GM19193 (cell line): ENCODE measurements around the gene ZNF563.

ENCODE experiments used
- POLR2A ChIP-seq: IDR thresholded peaks from 4 replicates; pipeline ENCODE4 v1.6.1; 2011; ENCODE audit not compliant: insufficient read depth, insufficient read length; ENCODE audit errors: extremely low read depth

The ZNF563 gene

GRCh38 chr19:12325690-12326089 is 7.7 kb downstream of the ZNF563 start:
- no peak for TF ChIP-seq POLR2A

DNA sequence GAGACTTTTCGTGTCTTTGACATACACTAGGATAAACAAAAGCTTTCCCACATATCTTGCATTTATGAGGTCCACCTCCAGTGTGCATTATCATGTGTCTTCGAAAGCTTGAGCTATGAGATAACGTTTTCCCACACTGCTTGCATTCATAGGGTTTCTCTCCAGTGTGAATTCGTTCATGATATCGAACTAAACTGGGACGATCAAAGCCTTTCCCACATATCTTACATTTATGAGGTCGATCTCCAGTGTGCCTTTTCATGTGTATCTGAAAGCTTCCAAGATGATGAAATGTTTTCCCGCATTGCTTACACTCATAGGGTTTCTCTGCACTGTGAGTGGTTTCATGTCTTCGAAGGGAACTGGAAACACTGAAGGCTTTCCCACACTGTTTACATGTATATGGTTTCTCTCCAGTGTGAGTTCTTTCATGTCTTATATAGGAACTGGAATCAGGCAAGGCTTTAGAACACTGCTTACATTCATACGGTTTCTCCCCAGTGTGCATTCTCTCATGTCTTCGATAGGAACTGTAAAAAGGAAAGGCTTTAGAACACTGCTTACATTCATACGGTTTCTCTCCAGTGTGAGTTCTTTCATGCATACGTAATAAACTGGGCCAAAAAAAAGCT is 14.5 kb downstream of the ZNF563 start:
- TF ChIP-seq POLR2A = no peak

- TF ChIP-seq POLR2A = no peak
Observed at GRCh38 chr19:12314553-12314952, 18.9 kb downstream of the ZNF563 start.

GRCh38 chr19:12295191-12295590 is 38.2 kb downstream of the ZNF563 start:
- TF ChIP-seq POLR2A = no peak

- peak; percentile 76 for TF ChIP-seq POLR2A
Observed at GRCh38 chr19:12294249-12295158, 38.9 kb downstream of the ZNF563 start, which contains the start of gene ZNF44. Gene ZNF44, minus strand, starts transcription at chr19:12294883. Its CDS starts 189 bp downstream, at chr19:12294694.

DNA sequence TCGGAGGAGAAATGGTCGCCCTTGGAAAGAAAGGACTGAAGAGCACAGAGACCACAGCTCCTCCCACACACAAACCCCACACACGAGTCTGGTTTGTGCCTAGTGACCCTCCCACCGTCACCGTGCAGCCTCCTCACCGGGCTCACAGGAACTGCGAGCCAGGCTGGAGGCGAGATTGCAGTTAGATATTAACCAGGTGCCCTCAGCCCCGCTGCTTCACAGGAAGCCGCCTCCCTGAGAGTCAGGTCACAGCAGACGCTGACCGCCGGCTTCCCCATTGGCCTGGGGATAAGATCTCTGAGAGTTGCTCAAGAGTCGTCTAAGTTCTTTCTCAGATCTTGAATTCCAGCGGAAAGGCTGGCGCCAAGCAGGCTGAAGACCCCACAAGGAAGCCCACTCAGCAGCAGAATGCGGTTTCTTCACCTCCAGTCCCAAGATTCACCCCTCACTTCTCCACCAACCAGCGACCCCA is 39.6 kb downstream of the ZNF563 start:
- peak; percentile 70 for TF ChIP-seq POLR2A

GRCh38 chr19:12289790-12290065 is 43.7 kb downstream of the ZNF563 start:
- no peak for TF ChIP-seq POLR2A

GRCh38 chr19:12287958-12288500 is 45.4 kb downstream of the ZNF563 start:
- TF ChIP-seq POLR2A = no peak

GRCh38 chr19:12284631-12285030 is 48.8 kb downstream of the ZNF563 start:
- no peak for TF ChIP-seq POLR2A

GRCh38 chr19:12284226-12284625 is 49.2 kb downstream of the ZNF563 start:
- TF ChIP-seq POLR2A = no peak

DNA sequence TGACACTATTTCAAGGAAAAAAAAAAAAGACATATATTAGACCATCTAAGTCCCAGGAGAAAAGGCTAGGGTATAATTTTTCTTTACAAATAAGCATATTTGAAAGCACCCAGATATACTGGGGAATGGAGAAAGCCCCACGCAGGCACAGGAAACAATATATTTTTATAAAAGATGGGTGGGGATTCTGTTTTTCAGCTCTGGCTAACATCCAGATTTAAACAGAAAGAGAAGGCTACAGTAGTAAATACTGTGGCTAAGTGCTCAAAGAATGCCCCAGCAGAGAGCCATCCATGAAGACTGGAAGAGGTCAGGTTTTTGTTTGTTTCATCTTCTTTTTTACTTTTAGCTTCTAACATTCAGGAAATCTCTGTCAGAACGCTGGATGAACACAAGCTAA is 54.7 kb downstream of the ZNF563 start:
- TF ChIP-seq POLR2A = no peak

DNA sequence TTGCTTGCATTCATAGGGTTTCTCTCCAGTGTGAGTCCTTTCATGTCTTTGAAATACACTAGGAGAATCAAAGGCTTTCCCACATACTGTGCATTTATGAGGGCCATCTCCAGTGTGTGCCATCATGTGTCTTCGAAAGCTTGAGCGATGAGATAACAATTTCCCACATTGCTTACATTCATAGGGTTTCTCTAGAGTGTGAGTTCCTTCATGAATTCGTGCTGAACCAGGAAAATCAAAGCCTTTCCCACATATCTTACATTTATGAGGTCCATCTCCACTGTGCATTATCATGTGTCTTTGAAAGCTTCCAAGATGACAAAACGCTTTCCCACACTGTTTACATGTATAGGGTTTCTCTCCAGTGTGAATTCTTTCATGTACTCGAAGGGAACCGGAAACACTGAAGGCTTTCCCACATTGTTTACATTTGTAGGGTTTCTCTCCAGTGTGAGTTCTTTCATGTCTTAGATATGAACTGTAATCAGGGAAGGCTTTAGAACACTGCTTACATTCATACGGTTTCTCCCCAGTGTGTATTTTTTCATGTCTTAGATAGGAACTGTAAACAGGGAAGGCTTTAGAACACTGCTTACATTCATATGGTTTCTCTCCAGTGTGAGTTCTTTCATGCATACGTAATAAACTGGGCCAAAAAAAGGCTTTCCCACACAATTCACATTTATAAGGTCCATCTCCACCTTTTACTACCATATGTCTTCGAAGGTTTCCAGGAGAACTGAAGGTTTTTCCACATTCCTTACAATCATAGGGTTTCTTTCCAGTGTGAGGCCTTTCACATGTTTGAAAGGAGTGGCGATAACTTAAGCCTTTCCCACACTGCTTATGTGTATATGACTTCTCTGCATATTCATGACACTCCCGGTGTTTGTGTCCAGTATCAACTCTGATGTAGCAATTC is 60.2 kb downstream of the ZNF563 start:
- TF ChIP-seq POLR2A = no peak

- TF ChIP-seq POLR2A = no peak
Observed at GRCh38 chr19:12272386-12272785, 61.0 kb downstream of the ZNF563 start.

DNA sequence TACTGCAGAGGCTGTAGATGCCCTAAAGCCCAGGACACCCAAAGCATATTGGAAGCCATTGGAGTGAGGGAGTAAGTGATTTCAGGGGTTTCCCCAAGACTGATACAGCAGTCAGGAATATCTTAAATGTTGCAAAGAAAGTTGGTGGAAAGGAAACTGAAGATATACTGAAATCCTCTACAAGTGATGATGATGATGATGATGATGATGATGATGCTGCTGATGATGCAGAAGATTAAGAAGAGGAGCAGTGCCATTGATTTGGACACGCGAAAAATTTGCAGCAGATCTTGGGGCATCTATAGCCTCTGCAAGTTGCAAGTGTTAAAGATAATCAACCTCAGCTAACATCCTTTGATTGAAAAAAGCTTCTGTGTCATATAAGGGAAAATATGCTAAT is 62.6 kb downstream of the ZNF563 start:
- TF ChIP-seq POLR2A = no peak
